ENCODE measurements around the gene DUSP28.
A peak's percentile ranks its signal among the peaks of the same experiment; 100 is the strongest.

Gene DUSP28

DNA sequence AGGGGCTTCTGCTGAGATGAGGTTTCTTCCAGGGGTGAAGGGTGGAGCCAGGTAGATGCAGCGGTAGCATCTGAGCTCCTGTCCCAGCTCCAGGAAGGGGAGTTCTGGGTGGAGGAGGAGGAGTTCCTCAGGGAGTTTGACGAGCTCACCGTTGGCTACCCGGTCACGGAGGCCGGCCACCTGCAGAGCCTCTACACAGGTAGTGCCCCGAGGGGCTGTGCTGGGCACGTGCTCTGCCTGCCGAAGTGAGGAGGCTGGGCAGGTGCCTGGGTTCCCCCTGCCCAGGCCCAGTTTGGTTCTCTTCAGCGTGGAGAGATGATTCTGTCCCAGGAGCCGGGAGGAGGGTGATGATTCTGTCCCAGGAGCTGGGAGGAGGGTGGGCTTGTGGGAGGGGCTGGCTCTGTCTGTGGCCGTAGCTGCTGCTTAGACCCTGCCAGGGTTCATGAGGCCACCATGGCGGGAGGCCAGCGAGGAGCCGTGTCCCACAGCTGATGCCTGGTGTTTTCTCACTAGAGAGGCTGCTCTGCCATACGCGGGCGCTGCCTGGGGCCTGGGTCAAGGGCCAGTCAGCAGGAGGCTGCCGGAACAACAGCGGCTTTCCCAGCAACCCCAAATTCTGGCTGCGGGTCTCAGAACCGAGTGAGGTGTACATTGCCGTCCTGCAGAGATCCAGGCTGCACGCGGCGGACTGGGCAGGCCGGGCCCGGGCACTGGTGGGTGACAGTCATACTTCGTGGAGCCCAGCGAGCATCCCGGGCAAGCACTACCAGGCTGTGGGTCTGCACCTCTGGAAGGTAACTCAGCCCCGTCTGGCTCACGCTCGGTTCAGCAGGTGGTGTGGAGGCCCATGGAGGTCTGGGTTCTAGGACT, 34.6 kb downstream of the DUSP28 start:
- H2AK5ac ChIP-seq (ENCODE audit: low read length) = no peak overlapping the region
- H3K79me1 ChIP-seq (ENCODE audit: low read length) = peaks cover 3% of the 10 kb centered on the region
- H2BK120ac ChIP-seq (ENCODE audit: low read depth, low read length) = no peak overlapping the region
- H3K79me2 ChIP-seq (ENCODE audit: control insufficient read depth, insufficient read depth, low read length) = no peaks in the 10 kb centered on the region
- no peaks in the 10 kb centered on the region for H3K27me3 ChIP-seq (ENCODE audit: insufficient read depth, low read length, poor library complexity)
- H3K23ac ChIP-seq (ENCODE audit: low read length) = no peak overlapping the region
- H3K4me2 ChIP-seq (ENCODE audit: low read length) = no peak overlapping the region
- no peak overlapping the region for H4K8ac ChIP-seq (ENCODE audit: low read depth, low read length)
- no peak overlapping the region for H3K18ac ChIP-seq (ENCODE audit: low read length)
- H2BK5ac ChIP-seq (ENCODE audit: low read length) = no peak overlapping the region
- H4K5ac ChIP-seq (ENCODE audit: low read length) = no peak overlapping the region
- no peak for DNase-seq
- no peak overlapping the region for H3K9ac ChIP-seq (ENCODE audit: low read length)
- H3K4me1 ChIP-seq (ENCODE audit: control insufficient read depth, low read depth, low read length) = no peaks in the 10 kb centered on the region
- H3K4me3 ChIP-seq (ENCODE audit: low read length) = no peak overlapping the region
- H3K36me3 ChIP-seq (ENCODE audit: control insufficient read depth, insufficient read depth, low read length) = peaks cover 2% of the 10 kb centered on the region
- no CpG with 5 or more reads among the region's 34 CpGs for whole genome bisulfite sequencing (ENCODE audit: extremely low coverage, insufficient coverage, low lambda C conversion rate)
- no peak overlapping the region for H3K56ac ChIP-seq (ENCODE audit: low read length)
- no peak overlapping the region for H2BK15ac ChIP-seq (replicated peaks; ENCODE audit: low read depth)
- H3K27ac ChIP-seq (ENCODE audit: low read depth, low read length) = no peak overlapping the region
- H3K4ac ChIP-seq (ENCODE audit: low read depth, low read length) = no peak overlapping the region

DNA sequence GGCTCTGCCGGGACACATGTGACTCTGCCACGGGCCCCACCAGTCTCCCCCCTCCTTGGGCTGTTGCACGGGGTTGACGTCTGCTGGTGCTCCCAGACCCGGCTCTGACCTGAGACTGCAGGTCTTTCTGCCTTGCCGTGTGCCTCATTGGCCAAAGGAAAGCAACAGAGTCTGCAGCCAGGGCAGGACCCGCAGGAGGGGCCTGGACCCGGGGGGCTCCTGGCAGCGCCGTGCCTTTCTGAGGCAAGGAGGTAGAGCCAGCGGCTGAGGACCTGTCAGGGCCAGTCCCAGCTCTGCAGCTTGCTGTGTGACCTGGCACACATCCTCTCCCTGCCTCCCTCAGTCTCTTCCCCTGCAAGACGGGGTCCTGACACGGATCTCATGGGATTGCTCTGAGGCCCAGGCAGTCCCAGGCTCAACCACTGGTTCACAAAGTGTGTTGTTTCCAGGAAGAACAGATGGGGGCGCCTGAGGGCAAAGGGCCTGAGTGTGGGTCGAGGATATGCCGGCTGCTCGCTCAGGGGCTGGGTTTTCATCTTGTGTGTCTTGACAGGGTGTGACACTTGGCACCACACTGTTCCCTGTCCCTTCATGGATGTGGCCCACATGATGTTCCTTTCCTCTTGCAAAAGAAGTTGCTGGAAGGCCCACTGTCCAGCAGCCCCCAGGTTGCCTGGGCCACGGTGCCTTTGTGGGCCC, 35.4 kb downstream of the DUSP28 start:
- Histone ChIP-seq H3K23ac (ENCODE audit: low read length) (no peak overlapping the region), H4K5ac (ENCODE audit: low read length) (no peak overlapping the region), H3K4me1 (ENCODE audit: control insufficient read depth, low read depth, low read length) (no peaks in the 10 kb centered on the region), H3K79me1 (ENCODE audit: low read length) (peaks cover 3% of the 10 kb centered on the region), H3K4me2 (ENCODE audit: low read length) (no peak overlapping the region), H2BK120ac (ENCODE audit: low read depth, low read length) (no peak overlapping the region), H3K56ac (ENCODE audit: low read length) (no peak overlapping the region), H3K79me2 (ENCODE audit: control insufficient read depth, insufficient read depth, low read length) (no peaks in the 10 kb centered on the region), H2AK5ac (ENCODE audit: low read length) (no peak overlapping the region), H3K27ac (ENCODE audit: low read depth, low read length) (no peak overlapping the region), H4K8ac (ENCODE audit: low read depth, low read length) (no peak overlapping the region), H2BK5ac (ENCODE audit: low read length) (no peak overlapping the region), H3K18ac (ENCODE audit: low read length) (no peak overlapping the region), H3K36me3 (ENCODE audit: control insufficient read depth, insufficient read depth, low read length) (peaks cover 2% of the 10 kb centered on the region), H3K4me3 (ENCODE audit: low read length) (no peak overlapping the region), H3K27me3 (ENCODE audit: insufficient read depth, low read length, poor library complexity) (no peaks in the 10 kb centered on the region), H3K4ac (ENCODE audit: low read depth, low read length) (no peak overlapping the region), H2BK15ac (replicated peaks; ENCODE audit: low read depth) (no peak overlapping the region), H3K9ac (ENCODE audit: low read length) (no peak overlapping the region)
- no CpG with 5 or more reads among the region's 18 CpGs for WGBS (ENCODE audit: extremely low coverage, insufficient coverage, low lambda C conversion rate)
- DNase-seq = peak; percentile 68

DNA sequence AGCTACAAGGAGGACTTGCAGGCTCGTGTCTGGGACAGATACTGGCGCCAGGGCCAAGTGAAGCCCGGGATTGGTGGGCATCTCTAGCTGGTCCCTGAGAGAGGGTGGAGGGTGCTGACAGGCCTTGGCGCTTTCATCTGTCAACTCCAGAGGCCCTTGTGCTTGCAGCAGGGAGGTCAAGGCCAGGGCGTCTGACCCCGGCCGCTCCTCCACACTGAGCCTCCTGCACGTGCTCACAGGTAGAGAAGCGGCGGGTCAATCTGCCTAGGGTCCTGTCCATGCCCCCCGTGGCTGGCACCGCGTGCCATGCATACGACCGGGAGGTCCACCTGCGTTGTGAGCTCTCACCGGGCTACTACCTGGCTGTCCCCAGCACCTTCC, 35.9 kb downstream of the DUSP28 start:
- Histone ChIP-seq H2BK5ac (ENCODE audit: low read length) (no peak overlapping the region), H3K4me2 (ENCODE audit: low read length) (no peak overlapping the region), H3K79me1 (ENCODE audit: low read length) (peaks cover 3% of the 10 kb centered on the region), H2BK15ac (replicated peaks; ENCODE audit: low read depth) (no peak overlapping the region), H4K8ac (ENCODE audit: low read depth, low read length) (no peak overlapping the region), H3K18ac (ENCODE audit: low read length) (no peak overlapping the region), H3K27ac (ENCODE audit: low read depth, low read length) (no peak overlapping the region), H3K27me3 (ENCODE audit: insufficient read depth, low read length, poor library complexity) (no peaks in the 10 kb centered on the region), H3K4ac (ENCODE audit: low read depth, low read length) (no peak overlapping the region), H3K23ac (ENCODE audit: low read length) (no peak overlapping the region), H2BK120ac (ENCODE audit: low read depth, low read length) (no peak overlapping the region), H3K4me3 (ENCODE audit: low read length) (no peak overlapping the region), H3K79me2 (ENCODE audit: control insufficient read depth, insufficient read depth, low read length) (no peaks in the 10 kb centered on the region), H4K5ac (ENCODE audit: low read length) (no peak overlapping the region), H3K4me1 (ENCODE audit: control insufficient read depth, low read depth, low read length) (no peaks in the 10 kb centered on the region), H3K36me3 (ENCODE audit: control insufficient read depth, insufficient read depth, low read length) (peaks cover 2% of the 10 kb centered on the region), H3K56ac (ENCODE audit: low read length) (no peak overlapping the region), H3K9ac (ENCODE audit: low read length) (no peak overlapping the region), H2AK5ac (ENCODE audit: low read length) (no peak overlapping the region)
- no CpG with 5 or more reads among the region's 17 CpGs for WGBS (ENCODE audit: extremely low coverage, insufficient coverage, low lambda C conversion rate)
- DNase-seq = no peak

DNA sequence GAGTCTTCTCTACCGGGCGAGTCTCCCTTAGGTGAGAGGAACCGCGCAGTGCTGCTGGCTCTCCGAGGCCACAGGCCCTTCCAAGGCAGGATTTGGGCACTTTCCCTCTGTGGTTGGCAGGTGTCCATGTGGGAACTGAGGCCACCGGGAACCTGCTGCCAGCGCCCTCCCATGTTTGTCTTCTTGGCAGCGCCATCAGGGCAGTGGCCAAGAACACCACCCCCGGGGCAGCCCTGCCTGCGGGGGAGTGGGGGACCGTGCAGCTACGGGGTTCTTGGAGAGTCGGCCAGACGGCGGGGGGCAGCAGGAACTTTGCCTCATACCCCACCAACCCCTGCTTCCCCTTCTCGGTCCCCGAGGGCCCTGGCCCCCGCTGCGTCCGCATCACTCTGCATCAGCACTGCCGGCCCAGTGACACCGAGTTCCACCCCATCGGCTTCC, 36.4 kb downstream of the DUSP28 start:
- Histone ChIP-seq H2BK5ac (ENCODE audit: low read length) (no peak overlapping the region), H3K18ac (ENCODE audit: low read length) (no peak overlapping the region), H3K56ac (ENCODE audit: low read length) (no peak overlapping the region), H3K23ac (ENCODE audit: low read length) (no peak overlapping the region), H3K79me1 (ENCODE audit: low read length) (no peaks in the 10 kb centered on the region), H3K4me3 (ENCODE audit: low read length) (no peak overlapping the region), H4K5ac (ENCODE audit: low read length) (no peak overlapping the region), H3K4ac (ENCODE audit: low read depth, low read length) (no peak overlapping the region), H3K79me2 (ENCODE audit: control insufficient read depth, insufficient read depth, low read length) (no peaks in the 10 kb centered on the region), H3K27ac (ENCODE audit: low read depth, low read length) (no peak overlapping the region), H2BK15ac (replicated peaks; ENCODE audit: low read depth) (no peak overlapping the region), H2BK120ac (ENCODE audit: low read depth, low read length) (no peak overlapping the region), H4K8ac (ENCODE audit: low read depth, low read length) (no peak overlapping the region), H3K4me1 (ENCODE audit: control insufficient read depth, low read depth, low read length) (no peaks in the 10 kb centered on the region), H3K4me2 (ENCODE audit: low read length) (no peak overlapping the region), H2AK5ac (ENCODE audit: low read length) (no peak overlapping the region), H3K9ac (ENCODE audit: low read length) (no peak overlapping the region), H3K36me3 (ENCODE audit: control insufficient read depth, insufficient read depth, low read length) (peaks cover 2% of the 10 kb centered on the region), H3K27me3 (ENCODE audit: insufficient read depth, low read length, poor library complexity) (no peaks in the 10 kb centered on the region)
- no peak for DNase-seq
- WGBS (ENCODE audit: extremely low coverage, insufficient coverage, low lambda C conversion rate) = no CpG with 5 or more reads among the region's 23 CpGs

DNA sequence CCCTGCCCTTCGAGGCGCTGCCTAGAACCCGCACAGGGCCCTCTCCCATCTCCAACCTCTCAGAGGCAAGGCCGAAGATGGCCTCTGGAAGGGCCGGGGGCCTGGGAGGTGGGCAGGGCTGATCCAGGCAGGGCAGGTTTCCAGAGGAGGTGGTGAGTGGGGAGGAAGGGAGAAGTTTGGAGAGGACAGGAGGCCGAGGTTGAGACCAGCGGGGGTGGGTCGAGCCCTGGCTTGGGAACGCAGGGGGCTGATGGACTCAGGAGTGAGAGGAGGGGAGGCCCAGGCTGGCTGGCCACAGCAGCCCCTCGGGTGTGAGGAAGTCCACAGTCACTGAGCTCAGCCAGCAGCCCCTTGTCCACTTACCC, 36.9 kb downstream of the DUSP28 start:
- Histone ChIP-seq H2AK5ac (ENCODE audit: low read length) (no peak overlapping the region), H3K79me1 (ENCODE audit: low read length) (no peaks in the 10 kb centered on the region), H4K5ac (ENCODE audit: low read length) (no peak overlapping the region), H3K4ac (ENCODE audit: low read depth, low read length) (no peak overlapping the region), H3K79me2 (ENCODE audit: control insufficient read depth, insufficient read depth, low read length) (no peaks in the 10 kb centered on the region), H3K4me1 (ENCODE audit: control insufficient read depth, low read depth, low read length) (no peaks in the 10 kb centered on the region), H3K23ac (ENCODE audit: low read length) (no peak overlapping the region), H2BK120ac (ENCODE audit: low read depth, low read length) (no peak overlapping the region), H3K4me2 (ENCODE audit: low read length) (no peak overlapping the region), H3K27ac (ENCODE audit: low read depth, low read length) (no peak overlapping the region), H3K18ac (ENCODE audit: low read length) (no peak overlapping the region), H4K8ac (ENCODE audit: low read depth, low read length) (no peak overlapping the region), H3K9ac (ENCODE audit: low read length) (no peak overlapping the region), H3K27me3 (ENCODE audit: insufficient read depth, low read length, poor library complexity) (no peaks in the 10 kb centered on the region), H3K56ac (ENCODE audit: low read length) (no peak overlapping the region), H3K36me3 (ENCODE audit: control insufficient read depth, insufficient read depth, low read length) (peaks cover 2% of the 10 kb centered on the region), H3K4me3 (ENCODE audit: low read length) (no peak overlapping the region), H2BK15ac (replicated peaks; ENCODE audit: low read depth) (no peak overlapping the region), H2BK5ac (ENCODE audit: low read length) (no peak overlapping the region)
- no peak for DNase-seq
- WGBS (ENCODE audit: extremely low coverage, insufficient coverage, low lambda C conversion rate) = no CpG with 5 or more reads among the region's 10 CpGs
